K562 (cell line): ENCODE data around the gene LRRC26. TPM values are rescaled to one million over a fixed set of nuclear protein-coding genes. Genes with fewer than 3 reads are reported as not detected.
A peak's percentile ranks its signal among the peaks of the same experiment; 100 is the strongest.

Experiments
- ARID2 ChIP-seq: fragments of 450-650 bp; IDR thresholded peaks from 2 replicates; pipeline ENCODE4 v1.6.1; 2017; ENCODE audit warnings: antibody characterized with exemption, mild to moderate bottlenecking
- BRD4 ChIP-seq: fragments of 200-600 bp; sonication (generic); IDR thresholded peaks from 2 replicates; pipeline ENCODE4 v1.6.1; 2017; ENCODE audit warnings: inconsistent platforms
- DACH1 ChIP-seq: fragments of 450-650 bp; IDR thresholded peaks from 2 replicates; pipeline ENCODE4 v1.6.1; 2018; ENCODE audit not compliant: partially characterized antibody
- HSF4 ChIP-seq: fragments of 250-450 bp; sonication (Bioruptor Pico); IDR thresholded peaks from 2 replicates; pipeline ENCODE4 v2.1.2; 2022; ENCODE audit warnings: mild to moderate bottlenecking, moderate library complexity, borderline replicate concordance
- JUND ChIP-seq, 2 experiments: IDR thresholded peaks; 2 replicates in 1 of 2; 3 replicates in 1 of 2; pipeline ENCODE4 v1.6.1; 2011; ENCODE audit warnings: borderline replicate concordance in 2 of 2, low read depth in 2 of 2, low read length in 2 of 2, improper control_type of control experiment in 1 of 2, missing biosample characterization in 1 of 2, missing genetic modification characterization in 1 of 2, missing genetic modification reagents in 1 of 2
- KAT7 ChIP-seq: sonication (generic); formaldehyde crosslinking; IDR thresholded peaks from 2 replicates; pipeline ENCODE4 v1.8.0; 2022; ENCODE audit warnings: missing genetic modification reagents, mild to moderate bottlenecking, borderline replicate concordance
- LARP7 ChIP-seq: fragments of 450-650 bp; IDR thresholded peaks from 2 replicates; pipeline ENCODE4 v1.6.1; 2016
- MCM2 ChIP-seq: fragments of 450-650 bp; IDR thresholded peaks from 2 replicates; pipeline ENCODE4 v1.6.1; 2017; ENCODE audit warnings: low read depth, mild to moderate bottlenecking
- MYC ChIP-seq, 2 experiments: fragments of 250-450 bp in 1 of 2; sonication (Bioruptor Pico) in 1 of 2; IDR thresholded peaks; 2 replicates each; pipeline versions ENCODE4 v1.5.1 to v1.6.1; 2012 to 2021; ENCODE audit warnings: low read depth in 2 of 2, borderline replicate concordance in 1 of 2, improper control_type of control experiment in 1 of 2, low read length in 1 of 2, mild to moderate bottlenecking in 1 of 2, moderate library complexity in 1 of 2
- NFE2L1 ChIP-seq: fragments of 450-650 bp; IDR thresholded peaks from 2 replicates; pipeline ENCODE4 v1.6.1; 2016; ENCODE audit warnings: missing genetic modification characterization, low read depth, mild to moderate bottlenecking, missing compliant biosample characterization, moderate library complexity, borderline replicate concordance
- NFYB ChIP-seq: IDR thresholded peaks from 2 replicates; pipeline ENCODE4 v1.6.1; 2011; ENCODE audit warnings: mild to moderate bottlenecking, moderate library complexity; ENCODE audit not compliant: insufficient read length; ENCODE audit errors: extremely low read depth
- PHF21A ChIP-seq: fragments of 450-650 bp; IDR thresholded peaks from 2 replicates; pipeline ENCODE4 v1.6.1; 2017; ENCODE audit warnings: low read depth, borderline replicate concordance
- POU5F1 ChIP-seq: fragments of 150-350 bp; IDR thresholded peaks from 2 replicates; pipeline ENCODE4 v1.6.1; 2014; ENCODE audit warnings: borderline replicate concordance, low read length, low read depth, mild to moderate bottlenecking; ENCODE audit not compliant: partially characterized antibody
- SP1 ChIP-seq: sonication (generic); formaldehyde crosslinking; IDR thresholded peaks from 2 replicates; pipeline ENCODE4 v1.8.1; 2022; ENCODE audit warnings: mild to moderate bottlenecking, missing genetic modification reagents
- TFAM ChIP-seq: fragments of 250-450 bp; sonication (Bioruptor Pico); conservative IDR thresholded peaks from 2 replicates; pipeline ENCODE4 v1.5.0; 2021; ENCODE audit warnings: mild to moderate bottlenecking, moderate library complexity
- THRAP3 ChIP-seq: fragments of 450-650 bp; IDR thresholded peaks from 2 replicates; pipeline ENCODE4 v1.6.1; 2016; ENCODE audit warnings: mild to moderate bottlenecking, inconsistent platforms, borderline replicate concordance
- ZFX ChIP-seq: sonication (generic); formaldehyde crosslinking; IDR thresholded peaks from 2 replicates; pipeline ENCODE4 v1.8.0; 2022; ENCODE audit warnings: mild to moderate bottlenecking, missing genetic modification reagents, moderate library complexity
- ZKSCAN8 ChIP-seq: fragments of 200-800 bp; sonication (Bioruptor generic); IDR thresholded peaks from 2 replicates; pipeline ENCODE4 v1.6.1; 2016; ENCODE audit warnings: missing genetic modification characterization, missing compliant biosample characterization
- ZNF583 ChIP-seq: fragments of 250-450 bp; sonication (Bioruptor Pico); IDR thresholded peaks from 2 replicates; pipeline ENCODE4 v1.4.0; 2020
- polyA plus RNA-seq, 8 experiments: library from polyadenylated mRNA; depleted of rRNA in 4 of 8; stranded (reverse) in 5 of 8; unstranded in 3 of 8; fragments of >200 nt; fragmentation: Nextera tagmentation in 2 of 8; fragmentation: Illumina TruSeq in 1 of 8; extraction: Ambion mirVana in 2 of 8; extraction: Trizol in 1 of 8; gene quantifications; 2 replicates each; pipeline versions ENCODE4 v1.2.1 to v1.2.3, GENCODE V29; 2011 to 2014; ENCODE audit warnings: inconsistent platforms in 1 of 8, missing spikeins in 1 of 8
- total RNA-seq, 7 experiments: library from RNA; depleted of rRNA in 6 of 7; stranded (reverse); fragments of >200 nt in 6 of 7; fragmentation: Illumina TruSeq in 2 of 7; extraction: Trizol in 2 of 7; gene quantifications; 2 replicates each; pipeline versions ENCODE4 v1.2.1 to v1.2.3, GENCODE V29; 2011 to 2021; ENCODE audit warnings: low replicate concordance in 1 of 7
- TF ChIP-seq, protein P1 (sequence below): fragments of 250-450 bp; sonication (Bioruptor Pico); IDR thresholded peaks from 2 replicates; pipeline ENCODE4 v1.9.0; 2021; ENCODE audit warnings: mild to moderate bottlenecking
- TF ChIP-seq, protein P2 (sequence below): sonication (generic); formaldehyde crosslinking; IDR thresholded peaks from 2 replicates; pipeline ENCODE4 v1.8.0; 2023; ENCODE audit warnings: mild to moderate bottlenecking, missing genetic modification reagents
- TF ChIP-seq, protein P3 (sequence below): IDR thresholded peaks from 2 replicates; pipeline ENCODE4 v1.6.1; 2011; ENCODE audit warnings: borderline replicate concordance, low read depth, mild to moderate bottlenecking, moderate library complexity, low read length; ENCODE audit not compliant: insufficient read depth, poor library complexity, severe bottlenecking
- TF ChIP-seq, protein P4 (sequence below): sonication (generic); formaldehyde crosslinking; IDR thresholded peaks from 2 replicates; pipeline ENCODE4 v1.8.0; 2022; ENCODE audit warnings: mild to moderate bottlenecking, missing genetic modification reagents

LRRC26 gene
- total and polyA plus RNA-seq, 9 of the 15 experiments (the other 6 are each of a cell fraction or from before 2014, with no cell fraction given): not detected

GRCh38 chr9:137128862-137129455 is 40.9 kb downstream of the LRRC26 start (continued):
- TF ChIP-seq, protein P1, sequence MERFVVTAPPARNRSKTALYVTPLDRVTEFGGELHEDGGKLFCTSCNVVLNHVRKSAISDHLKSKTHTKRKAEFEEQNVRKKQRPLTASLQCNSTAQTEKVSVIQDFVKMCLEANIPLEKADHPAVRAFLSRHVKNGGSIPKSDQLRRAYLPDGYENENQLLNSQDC (CRISPR knock-in tag): no peak
- no peak for TF ChIP-seq ARID2
- TF ChIP-seq NFYB: no peak
- no peak for TF ChIP-seq ZKSCAN8 (CRISPR knock-in tag)
- TF ChIP-seq ZFX (CRISPR knock-in tag): peak; percentile 23
- TF ChIP-seq, protein P2, sequence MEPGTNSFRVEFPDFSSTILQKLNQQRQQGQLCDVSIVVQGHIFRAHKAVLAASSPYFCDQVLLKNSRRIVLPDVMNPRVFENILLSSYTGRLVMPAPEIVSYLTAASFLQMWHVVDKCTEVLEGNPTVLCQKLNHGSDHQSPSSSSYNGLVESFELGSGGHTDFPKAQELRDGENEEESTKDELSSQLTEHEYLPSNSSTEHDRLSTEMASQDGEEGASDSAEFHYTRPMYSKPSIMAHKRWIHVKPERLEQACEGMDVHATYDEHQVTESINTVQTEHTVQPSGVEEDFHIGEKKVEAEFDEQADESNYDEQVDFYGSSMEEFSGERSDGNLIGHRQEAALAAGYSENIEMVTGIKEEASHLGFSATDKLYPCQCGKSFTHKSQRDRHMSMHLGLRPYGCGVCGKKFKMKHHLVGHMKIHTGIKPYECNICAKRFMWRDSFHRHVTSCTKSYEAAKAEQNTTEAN (CRISPR knock-in tag): no peak
- TF ChIP-seq PHF21A: no peak
- TF ChIP-seq, protein P3, sequence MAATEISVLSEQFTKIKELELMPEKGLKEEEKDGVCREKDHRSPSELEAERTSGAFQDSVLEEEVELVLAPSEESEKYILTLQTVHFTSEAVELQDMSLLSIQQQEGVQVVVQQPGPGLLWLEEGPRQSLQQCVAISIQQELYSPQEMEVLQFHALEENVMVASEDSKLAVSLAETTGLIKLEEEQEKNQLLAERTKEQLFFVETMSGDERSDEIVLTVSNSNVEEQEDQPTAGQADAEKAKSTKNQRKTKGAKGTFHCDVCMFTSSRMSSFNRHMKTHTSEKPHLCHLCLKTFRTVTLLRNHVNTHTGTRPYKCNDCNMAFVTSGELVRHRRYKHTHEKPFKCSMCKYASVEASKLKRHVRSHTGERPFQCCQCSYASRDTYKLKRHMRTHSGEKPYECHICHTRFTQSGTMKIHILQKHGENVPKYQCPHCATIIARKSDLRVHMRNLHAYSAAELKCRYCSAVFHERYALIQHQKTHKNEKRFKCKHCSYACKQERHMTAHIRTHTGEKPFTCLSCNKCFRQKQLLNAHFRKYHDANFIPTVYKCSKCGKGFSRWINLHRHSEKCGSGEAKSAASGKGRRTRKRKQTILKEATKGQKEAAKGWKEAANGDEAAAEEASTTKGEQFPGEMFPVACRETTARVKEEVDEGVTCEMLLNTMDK: no peak
- no peak for TF ChIP-seq TFAM
- no peak for TF ChIP-seq MCM2
- no peak for TF ChIP-seq MYC (IDR thresholded peaks at IDR 0.05; ENCODE audit: low read depth, low read length)
- 0 out of 2 replicates have a peak, but pooled peaks have one; percentile 33 for TF ChIP-seq MYC (CRISPR knock-in tag; IDR thresholded peaks at IDR 0.05; ENCODE audit: borderline replicate concordance, low read depth)
- peak; percentile 74 for TF ChIP-seq KAT7
- TF ChIP-seq NFE2L1 (tag): no peak
- no peak for TF ChIP-seq HSF4 (CRISPR knock-in tag)
- TF ChIP-seq DACH1: no peak
- no peak for TF ChIP-seq SP1 (CRISPR knock-in tag)
- no peak for TF ChIP-seq BRD4
- TF ChIP-seq, protein P4, sequence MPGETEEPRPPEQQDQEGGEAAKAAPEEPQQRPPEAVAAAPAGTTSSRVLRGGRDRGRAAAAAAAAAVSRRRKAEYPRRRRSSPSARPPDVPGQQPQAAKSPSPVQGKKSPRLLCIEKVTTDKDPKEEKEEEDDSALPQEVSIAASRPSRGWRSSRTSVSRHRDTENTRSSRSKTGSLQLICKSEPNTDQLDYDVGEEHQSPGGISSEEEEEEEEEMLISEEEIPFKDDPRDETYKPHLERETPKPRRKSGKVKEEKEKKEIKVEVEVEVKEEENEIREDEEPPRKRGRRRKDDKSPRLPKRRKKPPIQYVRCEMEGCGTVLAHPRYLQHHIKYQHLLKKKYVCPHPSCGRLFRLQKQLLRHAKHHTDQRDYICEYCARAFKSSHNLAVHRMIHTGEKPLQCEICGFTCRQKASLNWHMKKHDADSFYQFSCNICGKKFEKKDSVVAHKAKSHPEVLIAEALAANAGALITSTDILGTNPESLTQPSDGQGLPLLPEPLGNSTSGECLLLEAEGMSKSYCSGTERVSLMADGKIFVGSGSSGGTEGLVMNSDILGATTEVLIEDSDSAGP (CRISPR knock-in tag): 0 out of 2 replicates have a peak, but pooled peaks have one; percentile 14
- TF ChIP-seq LARP7: no peak
- no peak for TF ChIP-seq THRAP3
- no peak for TF ChIP-seq JUND (IDR thresholded peaks at IDR 0.05; ENCODE audit: borderline replicate concordance, low read depth, low read length)
- no peak for TF ChIP-seq JUND (tag; IDR thresholded peaks at IDR 0.05; ENCODE audit: borderline replicate concordance, low read depth, low read length)
- TF ChIP-seq POU5F1: no peak
- 0 out of 2 replicates have a peak, but pooled peaks have one; percentile 50 for TF ChIP-seq ZNF583 (CRISPR knock-in tag)
